ENCODE results near the gene DNPEP. TPM values are rescaled to one million over a fixed set of nuclear protein-coding genes. Genes with fewer than 3 reads are reported as not detected.

Gene DNPEP
- total and polyA plus RNA-seq, 2 of the 8 experiments (the other 6 are each of a cell fraction or from before 2014, with no cell fraction given): 59.8 to 109 TPM

DNA sequence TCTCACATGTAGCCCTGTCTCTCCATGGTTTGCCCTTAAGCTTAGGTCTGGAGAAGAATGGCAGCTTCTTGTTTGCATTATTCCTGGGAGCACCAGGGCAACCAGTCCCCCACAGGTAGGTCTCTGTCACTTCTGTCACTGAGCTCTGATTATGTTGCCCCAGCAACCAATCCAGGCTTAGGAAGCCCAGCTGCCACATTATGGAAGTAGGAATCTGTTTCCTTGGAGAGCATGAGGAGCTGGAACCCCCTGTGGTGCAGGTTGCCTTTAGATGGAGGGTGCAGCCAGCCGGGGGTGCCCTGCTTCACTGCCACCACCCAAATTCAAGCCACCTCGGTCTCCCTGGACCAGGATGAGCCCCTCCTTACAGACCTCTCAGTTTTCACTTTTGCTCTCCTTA lies 60.0 kb downstream of the DNPEP start:
- WGBS, 2 experiments (ENCODE audit: extremely low coverage in 1 of 2, insufficient coverage in 1 of 2, insufficient read length in 1 of 2, insufficient replicate concordance in 2 of 2, low coverage in 1 of 2, low lambda C conversion rate in 2 of 2, missing lambda C conversion rate in 1 of 2): 87% methylated on average over 2 of the region's 2 CpGs; no CpG with 5 or more reads in 1 of the 2 experiments
- CTCF ChIA-PET (ENCODE audit: partially characterized antibody): interaction anchor here (1.2 to 1.8 kb wide), 3 partner anchors 18 to 75 kb away, joined by 3 to 6 read pairs (median 4); no protein-coding TSS in a partner anchor
- no peak overlapping the region for H3K4me2 ChIP-seq (ENCODE audit: insufficient read depth in 1 of 2, low read depth in 2 of 2, low read length in 2 of 2)
- no peaks in the 10 kb centered on the region for H3K36me3 ChIP-seq (ENCODE audit: control insufficient read depth in 2 of 4, insufficient read depth in 4 of 4, low read length in 3 of 4)
- H3K23me2 ChIP-seq (ENCODE audit: low read depth, low read length): peaks cover 2% of the 10 kb centered on the region; the same call in 1 of the 2 replicates
- H3K9me3 ChIP-seq (ENCODE audit: insufficient read depth in 2 of 2, low read depth in 1 of 2, low read length in 1 of 2): no peaks in the 10 kb centered on the region
- H3K79me2 ChIP-seq (ENCODE audit: control insufficient read depth in 1 of 2, insufficient read depth in 2 of 2, low read length in 2 of 2): no peaks in the 10 kb centered on the region
- no peak overlapping the region for H3K4me3 ChIP-seq (ENCODE audit: extremely low read depth in 1 of 4, insufficient read depth in 2 of 4, low read depth in 3 of 4, low read length in 4 of 4)
- H3K79me1 ChIP-seq (ENCODE audit: low read depth, low read length): no peaks in the 10 kb centered on the region
- no peak overlapping the region for H2BK20ac ChIP-seq (ENCODE audit: low read length)
- H4K5ac ChIP-seq (ENCODE audit: insufficient read length, low read depth, low read length): no peak overlapping the region
- no peak overlapping the region for H4K91ac ChIP-seq (replicated peaks; ENCODE audit: insufficient read length, low read length)
- H2AK5ac ChIP-seq (ENCODE audit: low read depth, low read length): no peak overlapping the region
- no peak overlapping the region for H3K23ac ChIP-seq (ENCODE audit: insufficient read length)
- POLR2A ChIA-PET (ENCODE audit: partially characterized antibody): no interaction called here
- no peak overlapping the region for H2BK12ac ChIP-seq (ENCODE audit: low read depth, low read length)
- no peak overlapping the region for H3K14ac ChIP-seq (ENCODE audit: insufficient read length)
- H2AFZ ChIP-seq (ENCODE audit: low read length): no peak overlapping the region
- FAIRE-seq: no peak
- H3K4me1 ChIP-seq (replicated peaks in 1 of 4; ENCODE audit: control insufficient read depth in 3 of 4, insufficient read depth in 4 of 4, low read length in 3 of 4): peaks cover 0 to 2% (median 0%) of the 10 kb centered on the region in 4 experiments; a peak in 3 of 7 replicates
- TF ChIP-seq CBX5 (IDR thresholded peaks at IDR 0.05; ENCODE audit: low read depth, low read length) (no peak), SP1 (IDR thresholded peaks at IDR 0.05; ENCODE audit: low read depth, low read length) (no peak), EGR1 (IDR thresholded peaks at IDR 0.05; ENCODE audit: borderline replicate concordance, low read depth, low read length) (no peak), NANOG (IDR thresholded peaks at IDR 0.05; ENCODE audit: insufficient read depth, low read depth, low read length, poor library complexity, severe bottlenecking) (no peak), SP4 (IDR thresholded peaks at IDR 0.05; ENCODE audit: low read length) (no peak), RXRA (IDR thresholded peaks at IDR 0.05; ENCODE audit: insufficient read depth, low read depth, low read length) (no peak), KDM1A (IDR thresholded peaks at IDR 0.05; ENCODE audit: borderline replicate concordance, low read length) (no peak), SP2 (IDR thresholded peaks at IDR 0.05; ENCODE audit: low read length) (no peak), FOSL1 (IDR thresholded peaks at IDR 0.05; ENCODE audit: insufficient read depth, low read depth, low read length) (no peak)
- TF ChIP-seq, protein P1, sequence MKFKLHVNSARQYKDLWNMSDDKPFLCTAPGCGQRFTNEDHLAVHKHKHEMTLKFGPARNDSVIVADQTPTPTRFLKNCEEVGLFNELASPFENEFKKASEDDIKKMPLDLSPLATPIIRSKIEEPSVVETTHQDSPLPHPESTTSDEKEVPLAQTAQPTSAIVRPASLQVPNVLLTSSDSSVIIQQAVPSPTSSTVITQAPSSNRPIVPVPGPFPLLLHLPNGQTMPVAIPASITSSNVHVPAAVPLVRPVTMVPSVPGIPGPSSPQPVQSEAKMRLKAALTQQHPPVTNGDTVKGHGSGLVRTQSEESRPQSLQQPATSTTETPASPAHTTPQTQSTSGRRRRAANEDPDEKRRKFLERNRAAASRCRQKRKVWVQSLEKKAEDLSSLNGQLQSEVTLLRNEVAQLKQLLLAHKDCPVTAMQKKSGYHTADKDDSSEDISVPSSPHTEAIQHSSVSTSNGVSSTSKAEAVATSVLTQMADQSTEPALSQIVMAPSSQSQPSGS (IDR thresholded peaks at IDR 0.05; ENCODE audit: low read length): no peak
- H2BK120ac ChIP-seq (replicated peaks; ENCODE audit: low read depth, low read length): no peak overlapping the region
- H2BK5ac ChIP-seq (ENCODE audit: low read depth, low read length): no peak overlapping the region
- H3K27me3 ChIP-seq (replicated peaks in 1 of 4; ENCODE audit: control insufficient read depth in 3 of 4, extremely low read depth in 1 of 4, insufficient read depth in 3 of 4, low read length in 3 of 4): peaks cover 11 to 32% (median 23%) of the 10 kb centered on the region in 4 experiments
- no peak overlapping the region for H3K9ac ChIP-seq (replicated peaks in 1 of 4; ENCODE audit: extremely low read depth in 1 of 4, low read depth in 3 of 4, low read length in 3 of 4)
- H3K18ac ChIP-seq (ENCODE audit: extremely low read depth, low read length): no peak overlapping the region
- DNase-seq (ENCODE audit: low read depth in 1 of 2, low spot score in 2 of 2): no peak
- no peak overlapping the region for H3K4ac ChIP-seq (replicated peaks; ENCODE audit: insufficient read length, low read depth, low read length)
- no peak overlapping the region for H4K8ac ChIP-seq (ENCODE audit: extremely low read depth, insufficient read depth, low read length)
- H3K27ac ChIP-seq (ENCODE audit: low read depth, low read length): no peak overlapping the region
- H2BK15ac ChIP-seq (ENCODE audit: low read length): no peak overlapping the region
- H3K56ac ChIP-seq (replicated peaks; ENCODE audit: insufficient read length, low read depth, low read length): no peak overlapping the region
- H4K20me1 ChIP-seq (replicated peaks in 1 of 2; ENCODE audit: control insufficient read depth in 1 of 2, insufficient read depth in 2 of 2, low read length in 2 of 2): no peaks in the 10 kb centered on the region

Measured in H1 (cell line).